Measurements from ENCODE around the gene MKI67.
A peak's percentile ranks its signal among the peaks of the same experiment; 100 is the strongest.

The MKI67 gene

GRCh38 chr10:128064108-128064969 is 61.9 kb downstream of the MKI67 start:
- DNase-seq (ENCODE audit: low spot score): peak; percentile 90

GRCh38 chr10:128063736-128064107 is 62.5 kb downstream of the MKI67 start:
- DNase-seq (ENCODE audit: low spot score): peak; percentile 68

GRCh38 chr10:128062881-128063563 is 63.2 kb downstream of the MKI67 start:
- DNase-seq (ENCODE audit: low spot score): peak; percentile 77

- DNase-seq (ENCODE audit: low spot score): peak; percentile 13
These were observed 63.8 kb downstream of the MKI67 start for GRCh38 chr10:128062331-128062880.

- no peak for DNase-seq (ENCODE audit: low spot score)
These were observed 64.6 kb downstream of the MKI67 start for GRCh38 chr10:128061306-128062300.

GRCh38 chr10:128060341-128061250 is 65.6 kb downstream of the MKI67 start:
- no peak for DNase-seq (ENCODE audit: low spot score)

- no peak for DNase-seq (ENCODE audit: low spot score)
These were observed 66.3 kb downstream of the MKI67 start for GRCh38 chr10:128059982-128060293.

GRCh38 chr10:128059266-128059981 is 66.8 kb downstream of the MKI67 start:
- DNase-seq (ENCODE audit: low spot score): no peak

GRCh38 chr10:128058750-128059134 is 67.5 kb downstream of the MKI67 start:
- no peak for DNase-seq (ENCODE audit: low spot score)

GRCh38 chr10:128058106-128058749 is 68.0 kb downstream of the MKI67 start:
- DNase-seq (ENCODE audit: low spot score): no peak

- no peak for DNase-seq (ENCODE audit: low spot score)
These were observed 69.7 kb downstream of the MKI67 start for GRCh38 chr10:128056303-128057050.

GRCh38 chr10:128055061-128055868 is 71.0 kb downstream of the MKI67 start:
- no peak for DNase-seq (ENCODE audit: low spot score)

GRCh38 chr10:128054163-128054970 is 71.9 kb downstream of the MKI67 start:
- no peak for DNase-seq (ENCODE audit: low spot score)

- no peak for DNase-seq (ENCODE audit: low spot score)
These were observed 72.9 kb downstream of the MKI67 start for GRCh38 chr10:128053356-128053755.

GRCh38 chr10:128052696-128053095 is 73.5 kb downstream of the MKI67 start:
- no peak for DNase-seq (ENCODE audit: low spot score)

- DNase-seq (ENCODE audit: low spot score): no peak
These were observed 74.7 kb downstream of the MKI67 start for GRCh38 chr10:128051548-128051947.

- DNase-seq (ENCODE audit: low spot score): no peak
These were observed 75.3 kb downstream of the MKI67 start for GRCh38 chr10:128050936-128051335.
